DND-41 (cell line): Measurements from ENCODE around the gene KLHL17.

Source experiments
- EZH2 ChIP-seq: IDR thresholded peaks from 3 replicates; pipeline ENCODE4 v1.6.1; 2012; ENCODE audit warnings: borderline replicate concordance, low read depth, mild to moderate bottlenecking, moderate library complexity, low read length, inconsistent platforms; ENCODE audit not compliant: severe bottlenecking
- TF ChIP-seq, protein P1 (sequence below): IDR thresholded peaks from 2 replicates; pipeline ENCODE4 v1.5.1; 2012; ENCODE audit warnings: borderline replicate concordance, low read length, moderate library complexity, mild to moderate bottlenecking; ENCODE audit not compliant: poor library complexity, severe bottlenecking; ENCODE audit errors: extremely low read depth

DNA sequence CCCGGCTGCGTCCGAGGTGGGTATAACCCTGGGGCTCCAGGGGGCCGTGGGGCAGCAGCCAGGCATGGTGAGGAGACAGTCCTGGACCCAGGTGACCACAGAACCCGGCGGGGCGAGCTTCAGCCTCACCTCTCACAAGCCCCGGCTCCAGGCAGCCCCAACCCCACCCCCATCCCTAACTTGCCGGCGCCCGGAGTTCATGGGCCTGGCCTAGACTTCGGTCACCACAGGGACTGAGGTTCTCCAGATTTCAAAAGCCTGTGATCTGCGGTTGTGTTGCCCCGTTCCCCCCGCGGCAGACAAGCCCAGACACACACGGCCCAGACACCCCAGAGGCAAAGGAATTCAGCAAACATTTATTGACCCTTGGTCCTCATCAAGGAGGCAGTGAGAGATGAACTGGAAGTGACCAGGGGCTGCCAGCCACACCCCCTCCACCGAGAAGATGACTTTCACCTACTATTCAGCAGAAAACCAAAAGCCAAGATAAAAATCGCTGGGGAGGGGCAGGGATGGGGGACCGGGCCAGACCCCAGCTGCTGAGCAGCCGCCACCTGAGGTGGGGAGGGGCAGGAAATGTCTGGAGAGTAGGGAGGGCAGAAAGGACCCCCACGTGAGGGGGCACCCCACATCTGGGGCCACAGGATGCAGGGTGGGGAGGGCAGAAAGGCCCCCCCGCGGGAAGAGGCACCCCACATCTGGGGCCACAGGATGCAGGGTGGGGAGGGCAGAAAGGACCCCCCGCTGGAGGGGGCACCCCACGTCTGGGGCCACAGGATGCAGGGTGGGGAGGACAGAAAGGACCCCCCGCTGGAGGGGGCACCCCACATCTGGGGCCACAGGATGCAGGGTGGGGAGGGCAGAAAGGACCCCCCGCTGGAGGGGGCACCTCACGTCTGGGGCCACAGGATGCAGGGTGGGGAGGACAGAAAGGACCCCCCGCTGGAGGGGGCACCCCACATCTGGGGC is 35.6 kb downstream of the KLHL17 start:
- TF ChIP-seq, protein P1, sequence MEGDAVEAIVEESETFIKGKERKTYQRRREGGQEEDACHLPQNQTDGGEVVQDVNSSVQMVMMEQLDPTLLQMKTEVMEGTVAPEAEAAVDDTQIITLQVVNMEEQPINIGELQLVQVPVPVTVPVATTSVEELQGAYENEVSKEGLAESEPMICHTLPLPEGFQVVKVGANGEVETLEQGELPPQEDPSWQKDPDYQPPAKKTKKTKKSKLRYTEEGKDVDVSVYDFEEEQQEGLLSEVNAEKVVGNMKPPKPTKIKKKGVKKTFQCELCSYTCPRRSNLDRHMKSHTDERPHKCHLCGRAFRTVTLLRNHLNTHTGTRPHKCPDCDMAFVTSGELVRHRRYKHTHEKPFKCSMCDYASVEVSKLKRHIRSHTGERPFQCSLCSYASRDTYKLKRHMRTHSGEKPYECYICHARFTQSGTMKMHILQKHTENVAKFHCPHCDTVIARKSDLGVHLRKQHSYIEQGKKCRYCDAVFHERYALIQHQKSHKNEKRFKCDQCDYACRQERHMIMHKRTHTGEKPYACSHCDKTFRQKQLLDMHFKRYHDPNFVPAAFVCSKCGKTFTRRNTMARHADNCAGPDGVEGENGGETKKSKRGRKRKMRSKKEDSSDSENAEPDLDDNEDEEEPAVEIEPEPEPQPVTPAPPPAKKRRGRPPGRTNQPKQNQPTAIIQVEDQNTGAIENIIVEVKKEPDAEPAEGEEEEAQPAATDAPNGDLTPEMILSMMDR = no peak
- TF ChIP-seq EZH2 = no peak
